ENCODE results near the gene BCAS3.
"Not testable (repeated sequence)": the region's sequence is repeated elsewhere in the genome, so short reads cannot be mapped to it uniquely, and the experiment has no call there.

BCAS3 gene

GRCh38 chr17:61225178-61225882 is 547.7 kb downstream of the BCAS3 start:
- no peak for DNase-seq (ENCODE audit: low read depth in 2 of 2)

- DNase-seq (ENCODE audit: low read depth in 2 of 2): no peak
Observed at GRCh38 chr17:61227866-61228265, 550.2 kb downstream of the BCAS3 start.

- DNase-seq (ENCODE audit: low read depth in 2 of 2): no peak
Observed at GRCh38 chr17:61230461-61230860, 552.8 kb downstream of the BCAS3 start.

- DNase-seq (ENCODE audit: low read depth in 2 of 2): no peak
Observed at GRCh38 chr17:61230972-61231820, 553.5 kb downstream of the BCAS3 start.

GRCh38 chr17:61232871-61233270 is 555.2 kb downstream of the BCAS3 start:
- DNase-seq (ENCODE audit: low read depth in 2 of 2): no peak

GRCh38 chr17:61233991-61234750 is 556.5 kb downstream of the BCAS3 start:
- DNase-seq (ENCODE audit: low read depth in 2 of 2): no peak

- no peak for DNase-seq (ENCODE audit: low read depth in 2 of 2)
Observed at GRCh38 chr17:61235001-61235826, 557.6 kb downstream of the BCAS3 start.

GRCh38 chr17:61235827-61236197 is 558.2 kb downstream of the BCAS3 start:
- no peak for DNase-seq (ENCODE audit: low read depth in 2 of 2)

GRCh38 chr17:61237275-61237674 is 559.6 kb downstream of the BCAS3 start:
- no peak for DNase-seq (ENCODE audit: low read depth in 2 of 2)

- no peak for DNase-seq (ENCODE audit: low read depth in 2 of 2)
Observed at GRCh38 chr17:61238455-61238933, 560.8 kb downstream of the BCAS3 start.

GRCh38 chr17:61239327-61239726 is 561.7 kb downstream of the BCAS3 start:
- no peak for DNase-seq (ENCODE audit: low read depth in 2 of 2)

GRCh38 chr17:61239953-61240352 is 562.3 kb downstream of the BCAS3 start:
- no peak for DNase-seq (ENCODE audit: low read depth in 2 of 2)

GRCh38 chr17:61240851-61241468 is 563.3 kb downstream of the BCAS3 start:
- no peak for DNase-seq (ENCODE audit: low read depth in 2 of 2)

- DNase-seq (ENCODE audit: low read depth in 2 of 2): not testable (repeated sequence)
Observed at GRCh38 chr17:61244988-61245387, 567.3 kb downstream of the BCAS3 start.

- no peak for DNase-seq (ENCODE audit: low read depth in 2 of 2)
Observed at GRCh38 chr17:61245706-61246135, 568.1 kb downstream of the BCAS3 start.

- no peak for DNase-seq (ENCODE audit: low read depth in 2 of 2)
Observed at GRCh38 chr17:61247439-61247838, 569.8 kb downstream of the BCAS3 start.

- no peak for DNase-seq (ENCODE audit: low read depth in 2 of 2)
Observed at GRCh38 chr17:61248399-61248798, 570.7 kb downstream of the BCAS3 start.

- DNase-seq (ENCODE audit: low read depth in 2 of 2): no peak
Observed at GRCh38 chr17:61249649-61250299, 572.1 kb downstream of the BCAS3 start.

GRCh38 chr17:61250335-61250890 is 572.8 kb downstream of the BCAS3 start:
- DNase-seq (ENCODE audit: low read depth in 2 of 2): no peak

Measured in stimulated activated CD4-positive, alpha-beta T cell treated with anti-CD3 and anti-CD28 coated beads, Interleukin-15, amount 100 ng/mL, for 48 hours (primary cell).